Stromal cell of bone marrow (primary cell): ENCODE results near the gene F5.
"Not testable (repeated sequence)": the region's sequence is repeated elsewhere in the genome, so short reads cannot be mapped to it uniquely, and the experiment has no call there.

ENCODE experiments used
- DNase-seq: peaks from one replicate; pipeline ENCODE4 v3.0.0-alpha.2; 2012; ENCODE audit warnings: low read depth

F5 gene

DNA sequence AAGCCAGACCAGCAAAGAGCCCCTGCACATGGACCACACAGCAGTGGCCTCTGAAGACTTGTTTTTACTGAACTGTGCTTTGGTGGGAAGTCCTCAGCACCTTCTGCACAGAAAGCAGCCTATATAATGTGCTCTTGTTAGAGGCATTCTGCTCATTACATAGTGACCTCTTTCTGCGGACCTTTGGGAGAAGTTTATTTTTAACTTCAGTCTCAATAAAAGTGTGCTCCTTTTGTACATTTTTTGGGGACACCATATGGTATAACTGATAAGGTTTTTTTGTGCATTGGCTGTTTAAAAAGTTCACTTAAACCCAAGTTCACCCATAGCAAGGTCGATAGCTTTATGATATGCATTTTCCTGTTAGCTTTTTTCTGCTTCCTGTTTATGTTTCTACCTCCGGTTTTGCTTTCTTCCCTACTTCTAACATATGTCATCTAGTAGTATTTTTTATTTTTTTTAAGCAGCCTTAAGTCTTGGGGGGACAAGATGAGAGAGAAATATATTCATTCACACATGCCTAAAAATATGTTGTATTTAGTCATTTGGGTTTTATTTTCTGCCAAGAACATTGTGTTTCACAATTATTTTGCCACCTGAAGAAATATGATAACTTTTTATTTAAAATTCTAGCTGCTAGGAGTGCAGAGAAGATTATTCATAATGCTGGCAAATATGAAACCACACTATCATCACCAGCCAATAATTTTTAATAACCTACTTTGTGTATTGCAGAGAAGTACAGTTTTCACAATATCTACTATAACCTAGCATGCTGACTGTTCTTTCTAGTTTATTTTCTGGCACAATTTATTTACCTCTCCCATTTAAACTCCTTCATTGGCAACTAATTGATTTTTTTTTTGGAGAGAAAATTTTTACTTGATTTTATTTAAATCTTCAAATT is 77.6 kb downstream of the F5 start:
- no peak for DNase-seq

- DNase-seq, result no peak
Measured at GRCh38 chr1:169507413-169507812, 78.9 kb downstream of the F5 start.

DNA sequence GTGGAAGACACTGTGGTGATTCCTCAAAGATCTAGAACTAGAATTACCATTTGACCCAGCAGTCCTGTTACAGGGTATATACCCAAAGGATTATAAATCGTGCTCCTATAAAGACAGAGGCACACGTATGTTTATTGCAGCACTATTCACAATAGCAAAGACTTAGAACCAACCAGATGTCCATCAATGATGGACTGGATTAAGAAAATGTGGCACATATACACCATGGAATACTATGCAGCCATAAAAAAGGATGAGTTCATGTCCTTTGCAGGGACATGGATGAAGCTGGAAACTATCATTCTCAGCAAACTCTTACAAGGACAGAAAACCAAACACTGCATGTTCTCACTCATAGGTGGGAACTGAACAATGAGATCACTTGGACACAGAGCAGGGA is 82.7 kb downstream of the F5 start:
- DNase-seq, result not testable (repeated sequence)

DNA sequence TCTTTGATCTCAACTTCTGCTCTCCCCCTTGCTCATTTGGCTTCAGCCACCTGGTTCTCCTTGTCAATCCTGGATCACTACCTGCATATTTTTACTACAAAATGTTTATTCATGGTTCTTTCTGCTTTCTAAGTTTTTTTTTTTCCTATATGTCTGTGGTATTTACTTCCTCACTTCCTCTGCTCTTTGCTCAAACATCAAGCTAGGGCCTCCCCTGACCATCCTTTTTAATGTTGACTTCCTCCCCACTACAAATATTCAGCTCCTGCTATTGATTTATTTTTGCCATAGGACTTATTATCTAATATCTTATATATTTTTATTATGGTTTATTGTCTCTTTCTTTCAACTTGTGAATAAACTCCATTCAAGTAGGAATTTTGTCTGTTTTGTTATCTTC is 86.5 kb downstream of the F5 start:
- DNase-seq, result no peak

DNA sequence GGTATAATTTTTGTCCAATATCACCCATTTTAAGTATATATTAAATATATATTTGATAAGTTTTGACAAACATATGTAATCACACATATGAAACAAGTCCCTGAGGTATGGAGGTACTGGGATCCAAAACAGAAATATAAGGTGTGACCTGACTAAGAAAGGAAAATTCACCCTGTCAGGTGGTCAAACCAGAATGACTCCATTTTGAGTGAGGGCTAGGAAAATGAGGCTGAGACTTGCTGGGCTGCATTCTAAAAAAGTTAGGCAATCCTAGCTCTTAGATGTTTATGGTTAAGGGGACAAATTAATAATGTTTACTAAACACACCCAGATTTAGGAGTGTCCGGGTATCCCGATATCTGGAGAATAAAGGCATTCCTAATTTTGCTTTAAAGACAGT is 89.0 kb downstream of the F5 start:
- no peak for DNase-seq

DNA sequence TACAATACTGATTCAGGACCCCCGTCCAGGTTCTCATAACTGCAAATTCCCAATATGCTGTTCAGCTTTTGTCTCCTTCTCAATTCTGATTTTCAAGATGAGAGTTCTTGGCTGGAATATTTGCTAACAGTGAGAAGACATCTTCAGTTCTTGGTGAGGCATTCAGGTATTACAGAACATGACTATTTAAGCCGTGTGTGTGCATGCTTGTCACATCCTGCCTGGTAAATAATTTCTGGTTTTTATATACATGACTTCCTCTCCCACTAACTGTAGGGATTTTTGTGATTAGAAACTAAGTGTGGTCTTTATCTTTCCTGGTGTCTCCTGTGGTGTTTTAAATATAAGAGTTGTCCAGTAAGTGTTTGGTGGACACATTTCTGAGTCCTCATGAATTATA is 90.4 kb downstream of the F5 start:
- no peak for DNase-seq

GRCh38 chr1:169495046-169495775 is 91.1 kb downstream of the F5 start:
- no peak for DNase-seq

DNA sequence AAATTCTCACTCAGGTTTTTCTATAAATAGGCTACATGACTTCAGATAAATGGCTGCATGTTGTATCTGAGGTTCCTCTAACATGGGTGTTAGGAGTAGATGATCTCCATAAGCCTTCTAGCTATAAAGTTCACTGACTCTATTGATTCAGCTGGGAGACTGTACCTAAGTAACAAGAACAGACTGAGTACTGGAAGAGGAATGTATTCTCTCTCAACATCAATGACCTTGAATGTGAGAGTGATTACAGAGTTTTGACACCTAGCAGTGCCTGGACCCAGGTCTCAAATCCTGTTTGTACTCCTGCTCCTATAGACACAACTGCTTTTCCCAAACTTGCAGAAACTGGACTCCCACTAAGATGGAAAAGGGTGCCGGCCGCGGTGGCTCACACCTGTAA is 91.9 kb downstream of the F5 start:
- DNase-seq, result no peak

- DNase-seq, result no peak
Measured at GRCh38 chr1:169493251-169493650, 93.0 kb downstream of the F5 start.

DNA sequence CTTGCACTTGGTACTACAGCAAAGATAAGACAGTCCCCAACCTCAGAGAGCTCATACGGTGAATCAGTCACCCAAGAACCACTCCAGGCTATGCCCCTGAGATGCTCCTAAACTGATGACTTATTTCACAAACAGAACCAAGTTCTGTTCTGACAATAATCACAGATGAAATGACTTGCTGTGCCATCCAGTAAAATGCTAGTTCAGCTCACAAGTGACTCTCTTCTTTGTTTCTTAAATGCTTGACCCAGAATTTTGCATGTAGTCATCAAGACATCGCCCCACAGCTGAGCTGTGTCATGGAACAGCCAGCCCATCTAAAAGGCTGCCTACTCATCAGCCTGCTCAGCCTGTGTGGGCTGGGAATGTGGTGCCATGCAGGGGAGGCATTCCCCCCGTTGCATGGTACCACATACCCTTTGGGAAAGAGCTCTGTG is 94.4 kb downstream of the F5 start:
- no peak for DNase-seq

- no peak for DNase-seq
Measured at GRCh38 chr1:169488157-169488556, 98.1 kb downstream of the F5 start.

- DNase-seq, result no peak
Measured at GRCh38 chr1:169487561-169487960, 98.7 kb downstream of the F5 start.

GRCh38 chr1:169487133-169487532 is 99.1 kb downstream of the F5 start:
- no peak for DNase-seq

- no peak for DNase-seq
Measured at GRCh38 chr1:169486281-169487051, 99.8 kb downstream of the F5 start.

DNA sequence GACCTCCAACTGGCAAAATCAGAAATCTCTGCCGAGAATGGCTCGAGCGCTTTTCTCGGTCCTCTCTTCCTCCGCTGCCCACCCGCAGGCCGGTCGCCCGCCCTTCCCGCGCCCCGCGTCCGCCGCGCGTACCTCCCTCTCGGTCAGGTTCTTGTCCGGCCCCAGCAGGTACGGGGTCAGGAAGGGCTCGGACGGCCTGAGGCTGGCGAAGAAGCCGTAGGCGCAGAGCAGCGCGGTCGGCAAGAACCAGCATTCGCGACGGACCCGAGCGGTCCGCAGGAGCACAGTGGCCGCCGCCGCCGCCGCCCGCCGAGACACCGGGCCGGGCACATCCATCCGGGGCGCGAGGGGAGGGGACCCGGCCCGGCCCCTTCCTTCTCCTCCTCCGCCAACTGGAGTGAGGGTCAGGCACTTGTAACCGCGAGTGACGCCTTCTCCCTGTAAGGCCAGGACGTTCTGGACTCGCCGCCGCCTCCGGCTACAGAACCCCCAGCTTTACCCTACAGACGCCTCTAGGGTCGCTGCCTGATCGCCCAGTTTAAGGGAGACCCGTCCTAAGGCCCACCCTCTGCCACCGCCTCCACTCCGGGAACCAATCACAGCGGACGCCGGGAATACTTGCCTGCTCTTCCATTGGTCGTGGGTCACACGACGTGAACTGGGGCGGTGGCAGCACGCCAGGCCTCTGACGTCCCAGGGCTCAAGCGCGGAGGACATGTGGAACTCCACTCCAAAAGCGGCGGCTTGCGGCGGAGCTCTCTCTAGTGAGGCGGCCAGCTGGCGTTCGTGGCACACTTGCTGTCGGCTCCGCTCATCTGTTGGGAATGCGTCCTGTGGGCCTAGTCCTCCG is 100.6 kb downstream of the F5 start, which contains the start of gene SLC19A2:
SLC19A2 (minus strand) TSS at position 514 of the 850 bp plus-strand sequence; CDS start at position 336, 178 bp downstream.
- DNase-seq, result peak; percentile 99

DNA sequence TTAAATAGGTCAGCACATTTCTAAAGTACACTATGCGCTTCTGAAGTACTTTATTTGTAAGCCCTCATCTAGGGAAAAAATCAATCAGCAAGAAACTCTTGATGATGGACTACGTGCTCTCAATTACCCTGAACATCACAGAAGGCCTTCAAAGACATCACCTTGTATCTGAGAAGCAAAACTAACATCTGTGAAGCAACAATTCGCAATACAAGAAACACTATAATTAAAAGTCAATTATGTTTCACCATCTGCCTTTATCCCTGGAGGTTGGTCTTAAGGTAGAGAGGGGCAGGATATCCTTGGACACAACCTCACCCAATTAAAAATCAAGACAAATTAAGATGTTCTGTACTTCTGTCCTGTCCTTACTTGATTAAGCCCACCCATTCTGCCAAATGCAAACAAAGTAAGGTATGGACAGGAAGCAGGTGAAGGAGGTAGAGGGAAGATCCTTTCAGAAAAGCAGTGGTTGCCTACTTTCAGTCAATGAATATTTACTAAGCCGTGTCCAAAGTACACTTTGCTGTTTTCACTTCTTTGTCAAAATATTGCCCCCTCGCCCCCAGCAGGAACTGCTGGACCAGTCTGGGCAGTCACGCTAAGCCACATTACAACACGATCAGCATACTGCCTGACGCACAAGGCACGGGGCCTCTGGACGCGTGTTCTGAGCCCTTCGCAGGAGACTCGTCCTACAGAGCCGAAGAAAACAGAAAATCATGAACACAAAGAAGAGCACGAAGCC is 101.4 kb downstream of the F5 start:
- DNase-seq, result no peak

DNA sequence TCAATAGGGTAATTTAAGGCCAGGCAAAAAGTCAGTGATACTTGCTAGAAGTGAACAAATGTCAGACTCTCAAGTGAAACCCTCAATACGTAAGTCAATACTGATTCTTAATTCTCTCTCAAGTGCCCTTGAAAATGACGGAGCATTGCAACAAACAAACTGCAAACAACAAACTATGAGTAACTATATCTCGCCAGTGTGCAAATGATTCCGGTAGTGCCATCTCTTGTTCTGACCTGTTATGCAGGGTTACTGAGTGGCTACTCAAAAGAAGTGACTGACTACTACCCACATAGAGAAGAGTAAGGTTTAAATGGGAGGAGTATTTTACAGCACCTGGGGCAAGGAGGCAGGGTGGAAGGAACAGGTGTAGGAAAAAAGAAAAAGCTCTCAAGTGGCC is 102.2 kb downstream of the F5 start:
- no peak for DNase-seq

DNA sequence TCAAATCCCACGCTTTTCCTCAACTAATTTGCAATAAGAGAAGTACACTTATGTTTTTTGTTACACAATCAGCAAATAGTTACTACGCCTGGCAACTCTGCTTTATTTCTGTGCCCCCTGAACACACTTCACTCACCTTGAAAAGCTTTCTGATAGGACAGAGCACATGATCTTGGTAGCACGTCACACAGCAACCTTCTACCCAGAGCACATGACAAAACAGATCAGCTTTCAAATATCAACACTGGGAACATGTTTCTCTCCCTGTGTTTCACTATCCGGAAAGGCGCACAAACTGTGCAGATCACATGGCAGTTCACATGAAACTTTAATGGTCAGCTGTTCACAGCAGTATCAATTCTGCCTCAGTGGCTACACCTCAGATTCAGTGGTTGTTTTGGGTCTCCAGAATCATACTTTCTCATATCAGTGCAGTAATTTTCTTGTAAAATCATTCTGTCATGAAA is 102.7 kb downstream of the F5 start:
- no peak for DNase-seq

- no peak for DNase-seq
Measured at GRCh38 chr1:169479363-169480066, 106.8 kb downstream of the F5 start.

DNA sequence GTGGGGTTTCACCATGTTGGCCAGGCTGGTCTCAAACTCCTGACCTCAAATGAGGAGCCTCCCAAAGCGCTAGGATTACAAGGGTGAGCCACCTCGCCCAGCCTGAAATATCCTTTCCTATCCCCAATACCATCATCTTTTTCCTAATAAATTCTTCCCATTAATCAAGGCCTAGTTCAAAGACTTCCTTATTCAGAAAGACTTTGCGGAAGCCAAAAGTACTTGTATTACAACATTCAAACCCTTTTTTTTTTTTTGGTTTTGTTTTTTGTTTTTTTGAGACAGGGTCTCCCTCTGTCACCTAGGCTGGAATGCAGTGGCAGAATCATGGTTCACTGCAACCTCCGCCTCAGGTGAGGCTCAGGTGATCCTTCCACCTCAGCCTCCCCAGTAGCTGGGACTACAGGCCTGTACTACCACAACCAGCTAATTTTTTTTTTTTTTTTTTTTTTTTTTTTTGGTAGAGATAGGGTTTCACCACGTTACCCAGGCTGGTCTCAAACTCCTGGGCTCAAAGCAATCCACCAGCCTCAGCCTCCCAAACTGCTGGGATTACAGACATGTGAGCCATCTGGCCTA is 108.1 kb downstream of the F5 start:
- DNase-seq, result no peak
